CD14-positive monocyte (primary cell): Measurements from ENCODE around the gene GRID1. TPM values are rescaled to one million over a fixed set of nuclear protein-coding genes. Genes with fewer than 3 reads are reported as not detected.

Source experiments
- DNase-seq, 3 donors: peaks; one replicate each; pipeline ENCODE4 v3.0.0-alpha.2; 2011 to 2022
- H2AFZ ChIP-seq: 2 replicates; pipeline ENCODE4 v1.6.0; 2012; ENCODE audit warnings: mild to moderate bottlenecking, low read depth, low read length, inconsistent platforms; ENCODE audit not compliant: insufficient read depth, poor library complexity, severe bottlenecking
- H3K27ac ChIP-seq, 2 donors: 1 replicate in 1 of 2; 2 replicates in 1 of 2; pipeline ENCODE4 v1.5.1; 2012 to 2013; ENCODE audit warnings: low read length in 2 of 2, control low read depth in 1 of 2, inconsistent platforms in 1 of 2, low read depth in 1 of 2, mild to moderate bottlenecking in 1 of 2
- H3K27me3 ChIP-seq, 2 donors: one replicate each; pipeline versions ENCODE4 v1.6.0 to v1.6.1; 2011 to 2013; ENCODE audit warnings: low read length in 2 of 2; ENCODE audit not compliant: control insufficient read depth in 2 of 2, insufficient read depth in 2 of 2
- H3K36me3 ChIP-seq, 2 donors: replicated peaks in 1 of 2; 1 replicate in 1 of 2; 2 replicates in 1 of 2; pipeline versions ENCODE4 v1.5.1 to v1.6.1; 2012 to 2013; ENCODE audit warnings: low read length in 2 of 2, control low read depth in 1 of 2, inconsistent platforms in 1 of 2, mild to moderate bottlenecking in 1 of 2; ENCODE audit not compliant: insufficient read depth in 2 of 2, control insufficient read depth in 1 of 2
- H3K4me1 ChIP-seq, 2 donors: 1 replicate in 1 of 2; 2 replicates in 1 of 2; pipeline versions ENCODE4 v1.5.1 to v1.6.1; 2012 to 2013; ENCODE audit warnings: low read length in 2 of 2, control low read depth in 1 of 2, inconsistent platforms in 1 of 2, mild to moderate bottlenecking in 1 of 2, moderate library complexity in 1 of 2; ENCODE audit not compliant: insufficient read depth in 2 of 2, control insufficient read depth in 1 of 2
- H3K4me2 ChIP-seq: replicated peaks from 2 replicates; pipeline ENCODE3; 2012; ENCODE audit warnings: low read length, moderate library complexity, mild to moderate bottlenecking; ENCODE audit not compliant: poor library complexity, severe bottlenecking; ENCODE audit errors: extremely low read depth
- H3K4me3 ChIP-seq, 3 experiments: fragments of 200-600 bp in 1 of 3; sonication (generic) in 1 of 3; replicated peaks in 1 of 3; 1 replicate in 2 of 3; 2 replicates in 1 of 3; pipeline ENCODE4 v1.5.1; 2011 to 2013; ENCODE audit warnings: low read length in 3 of 3, mild to moderate bottlenecking in 3 of 3, control low read depth in 2 of 3, low read depth in 2 of 3, inconsistent platforms in 1 of 3, moderate library complexity in 1 of 3
- H3K79me2 ChIP-seq: 2 replicates; pipeline ENCODE4 v1.6.0; 2012; ENCODE audit warnings: mild to moderate bottlenecking, control low read depth, inconsistent platforms, low read length, moderate library complexity; ENCODE audit not compliant: insufficient read depth
- H3K9ac ChIP-seq: 2 replicates; pipeline ENCODE4 v1.6.0; 2017; ENCODE audit warnings: low read length, mild to moderate bottlenecking; ENCODE audit not compliant: insufficient read depth, poor library complexity, severe bottlenecking
- H3K9me3 ChIP-seq, 2 donors: replicated peaks in 1 of 2; 1 replicate in 1 of 2; 2 replicates in 1 of 2; pipeline versions ENCODE4 v1.5.1 to v1.6.1; 2012 to 2013; ENCODE audit warnings: low read length in 2 of 2, control low read depth in 1 of 2; ENCODE audit not compliant: control insufficient read depth in 1 of 2, insufficient read depth in 1 of 2
- H4K20me1 ChIP-seq: 2 replicates; pipeline ENCODE4 v1.6.0; 2012; ENCODE audit warnings: mild to moderate bottlenecking, low read length, control low read depth, moderate library complexity; ENCODE audit not compliant: insufficient read depth
- H3K27ac Mint-ChIP-seq, 7 donors: one replicate each; pipeline ENCODE4 v1.8.0; 2020; ENCODE audit warnings: mild to moderate bottlenecking in 7 of 7, mixed read lengths in 7 of 7, moderate library complexity in 6 of 7, inconsistent platforms in 2 of 7
- H3K27me3 Mint-ChIP-seq, 3 donors: one replicate each; pipeline ENCODE4 v1.8.0; 2021 to 2022; ENCODE audit warnings: low read depth in 3 of 3, mild to moderate bottlenecking in 3 of 3, mixed read lengths in 3 of 3, moderate library complexity in 3 of 3, inconsistent platforms in 1 of 3
- H3K36me3 Mint-ChIP-seq, 2 donors: one replicate each; pipeline ENCODE4 v1.8.0; 2020; ENCODE audit warnings: mixed read lengths in 2 of 2, inconsistent platforms in 1 of 2, mild to moderate bottlenecking in 1 of 2
- H3K4me1 Mint-ChIP-seq: one replicate; pipeline ENCODE4 v1.8.0; 2020; ENCODE audit warnings: mild to moderate bottlenecking, mixed read lengths
- H3K4me3 Mint-ChIP-seq, 2 donors: one replicate each; pipeline ENCODE4 v1.8.0; 2020; ENCODE audit warnings: mild to moderate bottlenecking in 2 of 2, mixed read lengths in 2 of 2, moderate library complexity in 1 of 2
- H3K9me3 Mint-ChIP-seq, 7 donors: one replicate each; pipeline ENCODE4 v1.8.0; 2020 to 2022; ENCODE audit warnings: mixed read lengths in 7 of 7, mild to moderate bottlenecking in 6 of 7, moderate library complexity in 6 of 7, inconsistent platforms in 2 of 7
- CTCF ChIP-seq: fragments of 200-600 bp; IDR thresholded peaks from one replicate; pipeline ENCODE4 v1.8.0; 2022; ENCODE audit warnings: antibody characterized with exemption, mild to moderate bottlenecking
- WGBS: methylation state at CpG from one replicate; pipeline ENCODE4 v1.1.5; 2013; ENCODE audit warnings: missing lambda C conversion rate; ENCODE audit not compliant: insufficient coverage; 5-methylcytosine and 5-hydroxymethylcytosine counted together
- intact Hi-C, 2 donors: fragments of 100-400 bp; cut with micrococcal nuclease; formaldehyde crosslinking; loops; one replicate each; pipeline versions ENCODE4 v1.15.0 to v1.15.1; 2023
- polyA plus RNA-seq, 3 donors: library from polyadenylated mRNA; depleted of rRNA in 1 of 3; unstranded in 2 of 3; stranded (reverse) in 1 of 3; fragments of 300-500 nt in 2 of 3; fragments of >200 nt in 1 of 3; fragmentation: Illumina TruSeq in 2 of 3; gene quantifications; 1 replicate in 2 of 3; 2 replicates in 1 of 3; pipeline ENCODE4 v1.2.3, GENCODE V29; 2012 to 2021

Gene GRID1
- polyA plus RNA-seq, 3 donors, result not detected

- intact Hi-C loops, result no loop called here
- TF ChIP-seq CTCF, result no peak
- H3K36me3 Mint-ChIP-seq, result no peaks in the 10 kb centered on the region
- H3K79me2 ChIP-seq, result no peaks in the 10 kb centered on the region
- no peak overlapping the region for H3K4me3 ChIP-seq
- H3K27ac ChIP-seq, result no peak overlapping the region
- no peaks in the 10 kb centered on the region for H3K4me1 Mint-ChIP-seq
- H3K4me3 Mint-ChIP-seq, result no peak overlapping the region
- H3K36me3 ChIP-seq, result no peaks in the 10 kb centered on the region
- no peak overlapping the region for H3K9ac ChIP-seq
- no peaks in the 10 kb centered on the region for H3K9me3 ChIP-seq
- no peak overlapping the region for H2AFZ ChIP-seq
- no peaks in the 10 kb centered on the region for H3K27me3 ChIP-seq
- no peaks in the 10 kb centered on the region for H3K4me1 ChIP-seq
- no peak overlapping the region for H3K27ac Mint-ChIP-seq
- no peak for DNase-seq
- no peak overlapping the region for H3K4me2 ChIP-seq
- no peaks in the 10 kb centered on the region for H4K20me1 ChIP-seq
- WGBS, result 78% methylated on average over 5 of the region's 5 CpGs
- peaks cover 0 to 1% (median 0%) of the 10 kb centered on the region in 7 donors for H3K9me3 Mint-ChIP-seq
- H3K27me3 Mint-ChIP-seq, result peaks cover 0 to 3% (median 0%) of the 10 kb centered on the region in 3 donors
Observed at GRCh38 chr10:85791818-85792532, 574.6 kb downstream of the GRID1 start.

- H2AFZ ChIP-seq, result no peak overlapping the region
- no peak overlapping the region for H3K9ac ChIP-seq
- H3K9me3 ChIP-seq, result no peaks in the 10 kb centered on the region
- Mint-ChIP-seq H3K4me1 (no peaks in the 10 kb centered on the region), H3K36me3 (no peaks in the 10 kb centered on the region), H3K27me3 (peaks cover 0 to 3% (median 0%) of the 10 kb centered on the region in 3 donors), H3K27ac (no peak overlapping the region), H3K4me3 (no peak overlapping the region), H3K9me3 (no peaks in the 10 kb centered on the region)
- no peaks in the 10 kb centered on the region for H3K79me2 ChIP-seq
- H3K4me2 ChIP-seq, result no peak overlapping the region
- no peak overlapping the region for H3K27ac ChIP-seq
- intact Hi-C loops, result no loop called here
- H3K4me1 ChIP-seq, result no peaks in the 10 kb centered on the region
- no peaks in the 10 kb centered on the region for H4K20me1 ChIP-seq
- no peak for DNase-seq
- H3K4me3 ChIP-seq, result no peak overlapping the region
- no peaks in the 10 kb centered on the region for H3K27me3 ChIP-seq
- 92% methylated on average over 6 of the region's 7 CpGs for WGBS
- TF ChIP-seq CTCF, result no peak
- H3K36me3 ChIP-seq, result no peaks in the 10 kb centered on the region
Observed at GRCh38 chr10:85789982-85790789, 576.4 kb downstream of the GRID1 start.
